Central memory CD8-positive, alpha-beta T cell (primary cell): ENCODE data around the gene ADGRE2.
"Not testable (repeated sequence)": the region's sequence is repeated elsewhere in the genome, so short reads cannot be mapped to it uniquely, and the experiment has no call there.

Source experiments
- ATAC-seq: fragments of 150-1000 bp; cut with Tn5 transposase; replicated peaks from 2 replicates; pipeline ENCODE4 v1.10.0; 2022; ENCODE audit warnings: mild to moderate bottlenecking, moderate FRiP score, moderate number of reproducible peaks; ENCODE audit not compliant: poor library complexity, severe bottlenecking; ENCODE audit errors: extremely low read depth
- DNase-seq, 2 donors: peaks; one replicate each; pipeline ENCODE4 v3.0.0; 2021; ENCODE audit warnings: low spot score in 2 of 2
- H3K27ac Mint-ChIP-seq: one replicate; pipeline ENCODE4 v1.8.0; 2022; ENCODE audit warnings: low read depth, mild to moderate bottlenecking, moderate library complexity, mixed read lengths
- H3K27me3 Mint-ChIP-seq: one replicate; pipeline ENCODE4 v1.8.0; 2022; ENCODE audit warnings: mixed read lengths
- H3K36me3 Mint-ChIP-seq: one replicate; pipeline ENCODE4 v1.8.0; 2022; ENCODE audit warnings: mild to moderate bottlenecking, moderate library complexity, mixed read lengths; ENCODE audit not compliant: insufficient read depth
- H3K4me1 Mint-ChIP-seq: one replicate; pipeline ENCODE4 v1.8.0; 2022; ENCODE audit warnings: mixed read lengths
- H3K4me3 Mint-ChIP-seq: one replicate; pipeline ENCODE4 v1.8.0; 2022; ENCODE audit warnings: mild to moderate bottlenecking, moderate library complexity, mixed read lengths
- H3K9me3 Mint-ChIP-seq: one replicate; pipeline ENCODE4 v1.8.0; 2022; ENCODE audit warnings: mixed read lengths

The ADGRE2 gene

GRCh38 chr19:14774373-14774772 lies 4.0 kb downstream of the ADGRE2 start:
- Mint-ChIP-seq H3K4me3 (no peak overlapping the region), H3K27me3 (peaks cover 73% of the 10 kb centered on the region)
- ATAC-seq: peak; percentile 19

DNA sequence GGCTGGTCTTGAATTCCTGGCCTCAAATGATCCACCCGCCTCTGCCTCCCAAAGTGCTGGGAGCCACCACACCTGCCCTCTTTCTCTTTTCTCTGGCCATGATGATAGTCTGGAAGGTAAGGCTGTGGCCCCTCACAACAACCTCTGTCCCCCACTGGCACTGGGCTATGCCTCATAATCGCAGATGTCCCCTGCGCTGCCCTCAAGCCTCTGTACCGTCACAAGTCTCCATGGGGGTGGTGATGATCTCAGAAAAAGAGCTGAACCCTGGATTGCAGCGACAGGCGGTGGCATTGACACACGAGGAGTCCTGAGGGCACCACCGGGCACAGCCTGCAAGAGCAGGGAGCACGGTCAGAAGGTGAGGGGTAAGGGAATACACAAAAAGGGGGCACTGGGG lies 4.6 kb downstream of the ADGRE2 start:
- H3K4me3 Mint-ChIP-seq, H3K9me3 Mint-ChIP-seq, ATAC-seq, DNase-seq, H3K27ac Mint-ChIP-seq, H3K36me3 Mint-ChIP-seq, H3K4me1 Mint-ChIP-seq: not testable (repeated sequence)
- peaks cover 73% of the 10 kb centered on the region for H3K27me3 Mint-ChIP-seq

More at GRCh38 chr19:14774373-14774772, 4.0 kb downstream of the ADGRE2 start:
- Mint-ChIP-seq H3K27ac (no peak overlapping the region), H3K9me3 (no peaks in the 10 kb centered on the region), H3K36me3 (peaks cover 6% of the 10 kb centered on the region), H3K4me1 (peaks cover 6% of the 10 kb centered on the region)
- DNase-seq: no peak

- peaks cover 6% of the 10 kb centered on the region for H3K36me3 Mint-ChIP-seq
- DNase-seq: no peak
- ATAC-seq: no peak
- H3K27ac Mint-ChIP-seq: no peak overlapping the region
- H3K4me1 Mint-ChIP-seq: peaks cover 6% of the 10 kb centered on the region
- H3K4me3 Mint-ChIP-seq: no peak overlapping the region
- H3K9me3 Mint-ChIP-seq: no peaks in the 10 kb centered on the region
- H3K27me3 Mint-ChIP-seq: peaks cover 75% of the 10 kb centered on the region
These were observed 5.4 kb downstream of the ADGRE2 start for GRCh38 chr19:14772995-14773394.

DNA sequence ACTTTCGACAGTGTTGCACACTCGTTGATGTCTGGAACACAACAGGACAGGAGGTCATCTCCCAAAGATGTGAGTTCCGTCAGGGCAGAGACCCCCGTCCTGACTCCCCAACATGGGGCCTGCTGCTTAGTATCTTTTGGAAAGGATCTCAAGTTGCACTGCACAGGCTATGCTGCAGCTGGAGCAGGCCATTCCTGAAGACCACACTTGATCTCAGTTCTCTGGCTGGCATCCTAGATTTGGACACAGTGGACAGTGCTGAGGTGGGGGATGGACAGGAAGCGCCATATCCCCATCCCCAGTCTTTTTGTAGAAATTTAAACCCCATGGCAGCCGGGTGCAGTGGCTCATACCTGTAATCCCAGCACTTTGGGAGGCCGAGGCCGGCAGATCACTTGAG lies 5.9 kb downstream of the ADGRE2 start:
- no peak overlapping the region for H3K4me3 Mint-ChIP-seq
- no peak for DNase-seq

GRCh38 chr19:14770944-14771839 lies 7.2 kb downstream of the ADGRE2 start:
- DNase-seq: no peak
- no peak for ATAC-seq
- H3K27me3 Mint-ChIP-seq: peaks cover 64% of the 10 kb centered on the region
- H3K9me3 Mint-ChIP-seq: no peaks in the 10 kb centered on the region
- no peak overlapping the region for H3K4me3 Mint-ChIP-seq
- peaks cover 3% of the 10 kb centered on the region for H3K36me3 Mint-ChIP-seq
- no peak overlapping the region for H3K27ac Mint-ChIP-seq
- peaks cover 5% of the 10 kb centered on the region for H3K4me1 Mint-ChIP-seq

More for the DNA sequence above, 5.9 kb downstream of the ADGRE2 start:
- H3K27me3 Mint-ChIP-seq: peaks cover 75% of the 10 kb centered on the region
- H3K36me3 Mint-ChIP-seq: peaks cover 6% of the 10 kb centered on the region
- ATAC-seq: no peak
- H3K27ac Mint-ChIP-seq: no peak overlapping the region
- no peaks in the 10 kb centered on the region for H3K9me3 Mint-ChIP-seq
- peaks cover 6% of the 10 kb centered on the region for H3K4me1 Mint-ChIP-seq

GRCh38 chr19:14770136-14770535 lies 8.2 kb downstream of the ADGRE2 start:
- no peak overlapping the region for H3K27ac Mint-ChIP-seq

DNA sequence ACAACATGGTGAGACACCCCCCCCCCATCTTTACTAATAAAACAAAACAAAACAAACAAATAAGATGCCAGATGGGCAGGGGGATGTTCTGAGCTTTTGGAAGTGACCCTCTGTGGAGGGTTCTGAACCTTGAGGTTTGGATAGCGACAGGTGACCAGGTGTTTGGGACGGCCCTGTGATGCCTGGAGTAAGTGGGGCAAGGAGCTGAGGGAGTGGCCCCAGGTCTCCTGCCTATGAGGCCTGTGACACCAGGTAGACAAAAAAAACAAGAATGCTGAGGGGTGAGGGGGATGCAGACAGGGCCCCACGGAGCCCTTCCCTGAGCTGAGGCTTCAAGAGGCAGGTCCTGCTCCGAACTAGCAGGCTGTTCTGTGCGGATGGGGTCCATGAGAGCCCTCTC lies 9.2 kb downstream of the ADGRE2 start:
- Mint-ChIP-seq H3K27me3 (peaks cover 67% of the 10 kb centered on the region), H3K4me3 (no peak overlapping the region), H3K4me1 (peaks cover under 1% of the 10 kb centered on the region), H3K9me3 (no peaks in the 10 kb centered on the region), H3K36me3 (peaks cover 7% of the 10 kb centered on the region), H3K27ac (no peak overlapping the region)
- ATAC-seq: no peak
- DNase-seq: no peak

More at GRCh38 chr19:14770136-14770535, 8.2 kb downstream of the ADGRE2 start:
- H3K27me3 Mint-ChIP-seq: peaks cover 59% of the 10 kb centered on the region
- H3K36me3 Mint-ChIP-seq: peaks cover 7% of the 10 kb centered on the region
- ATAC-seq (no peak), DNase-seq (no peak)
- no peak overlapping the region for H3K4me3 Mint-ChIP-seq
- no peaks in the 10 kb centered on the region for H3K9me3 Mint-ChIP-seq
- H3K4me1 Mint-ChIP-seq: no peaks in the 10 kb centered on the region

GRCh38 chr19:14768001-14768400 lies 10.4 kb downstream of the ADGRE2 start:
- Mint-ChIP-seq H3K4me1 (peaks cover 6% of the 10 kb centered on the region), H3K9me3 (no peaks in the 10 kb centered on the region), H3K4me3 (no peak overlapping the region), H3K27me3 (peaks cover 63% of the 10 kb centered on the region), H3K36me3 (peaks cover 7% of the 10 kb centered on the region), H3K27ac (no peak overlapping the region)
- ATAC-seq (no peak), DNase-seq (no peak)

DNA sequence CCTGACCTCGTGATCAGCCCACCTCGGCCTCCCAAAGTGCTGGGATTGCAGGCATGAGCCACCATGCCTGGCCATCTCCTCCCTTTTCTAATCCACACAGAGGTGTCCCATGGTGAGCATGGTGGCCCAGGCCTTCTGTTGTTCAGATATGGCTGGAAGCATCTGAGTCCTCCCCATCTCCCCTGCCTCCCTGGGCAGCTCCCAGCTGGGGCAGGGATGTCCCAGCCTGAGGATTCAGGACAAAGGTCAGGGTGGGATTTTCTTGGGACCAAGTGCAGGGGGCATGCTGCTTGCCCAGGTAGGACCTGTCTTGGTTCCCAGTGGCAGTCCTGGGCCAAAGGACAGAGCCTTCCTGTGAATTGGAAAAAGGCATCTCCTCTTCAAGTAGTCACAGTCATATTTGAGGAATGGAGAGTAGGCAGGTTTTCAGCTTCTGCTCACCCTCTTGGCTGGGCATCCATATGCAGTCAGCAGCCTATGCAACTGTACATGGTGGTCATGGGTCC lies 10.8 kb downstream of the ADGRE2 start:
- H3K4me1 Mint-ChIP-seq: peaks cover 6% of the 10 kb centered on the region
- H3K9me3 Mint-ChIP-seq: no peaks in the 10 kb centered on the region
- no peak overlapping the region for H3K27ac Mint-ChIP-seq
- H3K27me3 Mint-ChIP-seq: peaks cover 62% of the 10 kb centered on the region
- ATAC-seq (no peak), DNase-seq (no peak)
- H3K4me3 Mint-ChIP-seq: no peak overlapping the region
- H3K36me3 Mint-ChIP-seq: peaks cover 7% of the 10 kb centered on the region

GRCh38 chr19:14765841-14766240 lies 12.5 kb downstream of the ADGRE2 start:
- DNase-seq, H3K9me3 Mint-ChIP-seq: not testable (repeated sequence)

DNA sequence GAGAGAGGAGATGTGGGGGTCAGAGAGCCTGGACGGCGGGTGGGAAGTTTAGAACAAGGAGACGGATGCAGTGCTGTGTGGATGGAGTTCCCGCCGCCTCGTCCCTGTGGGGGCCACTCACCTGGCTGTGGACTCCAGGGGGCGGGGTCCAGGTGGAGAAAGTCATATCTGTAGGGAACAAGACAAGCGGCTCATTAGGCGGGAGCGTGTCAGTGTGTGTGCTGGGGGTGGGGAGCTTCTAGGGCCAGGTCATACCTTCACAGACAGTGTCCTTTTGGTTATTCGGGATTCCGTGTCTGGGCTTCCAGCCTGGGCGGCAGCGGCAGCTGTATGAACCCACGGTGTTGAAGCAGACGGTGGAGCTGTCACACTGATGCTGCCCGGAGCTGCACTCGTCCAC lies 13.0 kb downstream of the ADGRE2 start:
- not testable (repeated sequence) for H3K9me3 Mint-ChIP-seq, H3K27ac Mint-ChIP-seq, H3K4me1 Mint-ChIP-seq, DNase-seq, H3K36me3 Mint-ChIP-seq, ATAC-seq, H3K4me3 Mint-ChIP-seq
- peaks cover 73% of the 10 kb centered on the region for H3K27me3 Mint-ChIP-seq

More at GRCh38 chr19:14765841-14766240, 12.5 kb downstream of the ADGRE2 start:
- H3K4me1 Mint-ChIP-seq, H3K27ac Mint-ChIP-seq, H3K36me3 Mint-ChIP-seq, H3K4me3 Mint-ChIP-seq, ATAC-seq: not testable (repeated sequence)
- H3K27me3 Mint-ChIP-seq: peaks cover 72% of the 10 kb centered on the region

DNA sequence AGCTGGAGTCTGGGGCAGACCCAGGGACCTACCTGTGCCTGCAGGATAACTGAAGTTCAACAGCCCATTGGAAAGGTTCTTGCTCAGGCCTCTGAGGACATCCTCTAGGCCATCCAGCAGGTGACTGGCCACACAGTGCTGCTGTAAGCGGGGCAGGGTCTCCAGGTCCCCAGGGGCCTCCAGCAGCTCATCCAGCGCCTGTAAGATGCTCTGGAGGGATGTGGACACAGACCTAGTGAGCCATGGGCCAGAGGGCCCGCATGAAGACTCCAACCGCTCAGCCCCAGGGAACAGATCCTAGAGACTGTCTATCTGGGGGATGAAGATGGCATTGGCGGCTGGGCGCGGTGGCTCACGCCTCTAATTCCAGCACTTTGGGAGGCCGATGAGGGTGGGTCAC lies 14.0 kb downstream of the ADGRE2 start:
- no peak for DNase-seq
- Mint-ChIP-seq H3K9me3 (peaks cover 9% of the 10 kb centered on the region), H3K27me3 (peaks cover 71% of the 10 kb centered on the region), H3K27ac (no peak overlapping the region), H3K36me3 (peaks cover 4% of the 10 kb centered on the region), H3K4me3 (no peak overlapping the region), H3K4me1 (peaks cover 6% of the 10 kb centered on the region)
- ATAC-seq: no peak
